H1 (cell line): ENCODE results near the gene TPP1. TPM values are rescaled to one million over a fixed set of nuclear protein-coding genes. Genes with fewer than 3 reads are reported as not detected.

Experiments used
- CTCF ChIA-PET: fragments of 300-600 bp; sonication (Branson Sonifier 250); formaldehyde crosslinking; loops from one replicate; lab custom pipeline; 2021; ENCODE audit not compliant: partially characterized antibody; lab: Charles Lee
- POLR2A ChIA-PET: fragments of 300-600 bp; sonication (Branson Sonifier 250); formaldehyde crosslinking; loops from one replicate; lab custom pipeline; 2021; ENCODE audit warnings: inconsistent platforms; ENCODE audit not compliant: partially characterized antibody; lab: Charles Lee
- DNase-seq, 2 experiments: peaks; one replicate each; pipeline versions ENCODE4 v3.0.0 to v3.0.0-alpha.2; 2010 to 2022; ENCODE audit warnings: low spot score in 2 of 2, low read depth in 1 of 2, mixed read lengths in 1 of 2
- FAIRE-seq: peaks from 2 replicates; lab custom pipeline; 2011; peaks lifted over from hg19 to GRCh38; lab: Jason Lieb, UNC
- H2AFZ ChIP-seq: 2 replicates; pipeline ENCODE4 v1.8.1; 2012; ENCODE audit warnings: low read length, inconsistent platforms
- H2AK5ac ChIP-seq: 2 replicates; pipeline ENCODE4 v1.6.1; 2013; ENCODE audit warnings: low read depth, low read length
- H2BK120ac ChIP-seq: replicated peaks from 2 replicates; pipeline ENCODE3; 2013; ENCODE audit warnings: low read depth, low read length, inconsistent platforms
- H2BK12ac ChIP-seq: 2 replicates; pipeline ENCODE4 v1.6.1; 2013; ENCODE audit warnings: low read depth, low read length
- H2BK15ac ChIP-seq: 2 replicates; pipeline ENCODE4 v1.6.1; 2013; ENCODE audit warnings: low read length
- H2BK20ac ChIP-seq: 2 replicates; pipeline ENCODE4 v1.6.1; 2013; ENCODE audit warnings: low read length
- H2BK5ac ChIP-seq: 2 replicates; pipeline ENCODE4 v1.6.1; 2013; ENCODE audit warnings: low read depth, low read length
- H3K14ac ChIP-seq: 2 replicates; pipeline ENCODE4 v1.6.1; 2013; ENCODE audit warnings: inconsistent platforms; ENCODE audit not compliant: insufficient read length
- H3K18ac ChIP-seq: 2 replicates; pipeline ENCODE4 v1.6.1; 2013; ENCODE audit warnings: low read length; ENCODE audit errors: extremely low read depth
- H3K23ac ChIP-seq: 2 replicates; pipeline ENCODE4 v1.6.1; 2013; ENCODE audit warnings: inconsistent platforms; ENCODE audit not compliant: insufficient read length
- H3K23me2 ChIP-seq: 2 replicates; pipeline ENCODE4 v1.6.1; 2013; ENCODE audit warnings: low read depth, low read length
- H3K27ac ChIP-seq: 2 replicates; pipeline ENCODE4 v1.6.1; 2011; ENCODE audit warnings: low read depth, low read length, inconsistent platforms
- H3K27me3 ChIP-seq, 4 experiments: replicated peaks in 1 of 4; 1 replicate in 1 of 4; 2 replicates in 3 of 4; pipeline versions ENCODE4 v1.6.1 to v1.8.1; 2011 to 2013; ENCODE audit warnings: low read length in 3 of 4, mild to moderate bottlenecking in 3 of 4, inconsistent platforms in 2 of 4, mixed read lengths in 2 of 4, moderate library complexity in 1 of 4; ENCODE audit not compliant: control insufficient read depth in 3 of 4, insufficient read depth in 3 of 4; ENCODE audit errors: extremely low read depth in 1 of 4
- H3K36me3 ChIP-seq, 4 experiments: 2 replicates each; pipeline versions ENCODE4 v1.6.1 to v1.8.1; 2011 to 2013; ENCODE audit warnings: mild to moderate bottlenecking in 4 of 4, low read length in 3 of 4, moderate library complexity in 2 of 4, control low read depth in 1 of 4, inconsistent platforms in 1 of 4; ENCODE audit not compliant: insufficient read depth in 4 of 4, control insufficient read depth in 2 of 4
- H3K4ac ChIP-seq: replicated peaks from 2 replicates; pipeline ENCODE3; 2013; ENCODE audit warnings: low read length, low read depth, mixed read lengths, inconsistent platforms; ENCODE audit not compliant: insufficient read length
- H3K4me1 ChIP-seq, 4 experiments: replicated peaks in 1 of 4; 1 replicate in 1 of 4; 2 replicates in 3 of 4; pipeline versions ENCODE4 v1.6.1 to v1.8.1; 2011 to 2013; ENCODE audit warnings: low read length in 3 of 4, inconsistent platforms in 2 of 4, mixed read lengths in 1 of 4; ENCODE audit not compliant: insufficient read depth in 4 of 4, control insufficient read depth in 3 of 4
- H3K4me2 ChIP-seq, 2 experiments: 2 replicates each; pipeline versions ENCODE4 v1.6.1 to v1.8.1; 2011 to 2013; ENCODE audit warnings: low read depth in 2 of 2, low read length in 2 of 2, control low read depth in 1 of 2, inconsistent platforms in 1 of 2, mild to moderate bottlenecking in 1 of 2; ENCODE audit not compliant: insufficient read depth in 1 of 2
- H3K4me3 ChIP-seq, 4 experiments: fragments of 200-600, 300-600 bp in 1 of 4; sonication (generic), shearing (Covaris generic), sonication (Bioruptor Twin) in 1 of 4; 2 replicates each; pipeline versions ENCODE4 v1.5.1 to v1.8.1; 2011 to 2016; ENCODE audit warnings: low read length in 4 of 4, low read depth in 3 of 4, control low read depth in 2 of 4, inconsistent platforms in 2 of 4, mild to moderate bottlenecking in 2 of 4, mixed read lengths in 1 of 4, moderate library complexity in 1 of 4; ENCODE audit not compliant: insufficient read depth in 2 of 4; ENCODE audit errors: extremely low read depth in 1 of 4
- H3K56ac ChIP-seq: replicated peaks from 2 replicates; pipeline ENCODE3; 2013; ENCODE audit warnings: low read depth, mild to moderate bottlenecking, mixed read lengths, low read length, inconsistent platforms; ENCODE audit not compliant: insufficient read length
- H3K79me1 ChIP-seq: 2 replicates; pipeline ENCODE4 v1.6.1; 2013; ENCODE audit warnings: low read depth, low read length, control low read depth
- H3K79me2 ChIP-seq, 2 experiments: 2 replicates each; pipeline versions ENCODE4 v1.6.1 to v1.8.1; 2012 to 2013; ENCODE audit warnings: low read length in 2 of 2, mild to moderate bottlenecking in 2 of 2, inconsistent platforms in 1 of 2; ENCODE audit not compliant: insufficient read depth in 2 of 2, control insufficient read depth in 1 of 2
- H3K9ac ChIP-seq, 4 experiments: replicated peaks in 1 of 4; 1 replicate in 1 of 4; 2 replicates in 3 of 4; pipeline versions ENCODE4 v1.6.1 to v1.8.1; 2011 to 2013; ENCODE audit warnings: low read depth in 3 of 4, low read length in 3 of 4, control low read depth in 2 of 4, mild to moderate bottlenecking in 2 of 4, moderate library complexity in 2 of 4, inconsistent platforms in 1 of 4; ENCODE audit errors: extremely low read depth in 1 of 4
- H3K9me3 ChIP-seq, 2 experiments: 2 replicates each; pipeline versions ENCODE4 v1.6.1 to v1.8.1; 2012 to 2013; ENCODE audit warnings: mild to moderate bottlenecking in 2 of 2, moderate library complexity in 2 of 2, control low read depth in 1 of 2, inconsistent platforms in 1 of 2, low read depth in 1 of 2, low read length in 1 of 2, mixed read lengths in 1 of 2; ENCODE audit not compliant: insufficient read depth in 2 of 2
- H4K20me1 ChIP-seq, 2 experiments: replicated peaks in 1 of 2; 2 replicates each; pipeline versions ENCODE3 to v1.8.1; 2011 to 2013; ENCODE audit warnings: inconsistent platforms in 2 of 2, low read length in 2 of 2, mild to moderate bottlenecking in 1 of 2; ENCODE audit not compliant: insufficient read depth in 2 of 2, control insufficient read depth in 1 of 2
- H4K5ac ChIP-seq: 2 replicates; pipeline ENCODE4 v1.6.1; 2013; ENCODE audit warnings: low read length, low read depth, mixed read lengths, inconsistent platforms; ENCODE audit not compliant: insufficient read length
- H4K8ac ChIP-seq: 2 replicates; pipeline ENCODE4 v1.8.0; 2013; ENCODE audit warnings: mild to moderate bottlenecking, moderate library complexity, low read length, inconsistent platforms; ENCODE audit not compliant: insufficient read depth; ENCODE audit errors: extremely low read depth
- H4K91ac ChIP-seq: replicated peaks from 2 replicates; pipeline ENCODE3; 2013; ENCODE audit warnings: low read length, mixed read lengths, inconsistent platforms; ENCODE audit not compliant: insufficient read length
- RAD21 ChIP-seq, 2 experiments: IDR thresholded peaks in 1 of 2; conservative IDR thresholded peaks in 1 of 2; 2 replicates each; pipeline ENCODE4 v1.6.1; 2011; ENCODE audit warnings: low read depth in 2 of 2, low read length in 2 of 2, improper control_type of control experiment in 1 of 2, inconsistent platforms in 1 of 2, mild to moderate bottlenecking in 1 of 2, moderate library complexity in 1 of 2
- SAP30 ChIP-seq: fragments of 300-600 bp; sonication (generic); IDR thresholded peaks from 2 replicates; pipeline ENCODE4 v1.7.1; 2012; ENCODE audit warnings: low read length, moderate library complexity, mild to moderate bottlenecking, inconsistent platforms; ENCODE audit not compliant: insufficient read depth, insufficient replicate concordance
- WGBS, 2 experiments: shearing (Covaris generic) in 1 of 2; methylation state at CpG; one replicate each; pipeline versions ENCODE4 v1.1.6 to v1.1.7; 2013 to 2015; ENCODE audit warnings: low lambda C conversion rate in 2 of 2, mixed read lengths in 2 of 2, inconsistent platforms in 1 of 2, low coverage in 1 of 2, missing lambda C conversion rate in 1 of 2; ENCODE audit not compliant: insufficient replicate concordance in 2 of 2, insufficient coverage in 1 of 2, insufficient read length in 1 of 2; ENCODE audit errors: extremely low coverage in 1 of 2, missing lambda C conversion rate in 1 of 2; 5-methylcytosine and 5-hydroxymethylcytosine counted together
- polyA plus RNA-seq, 7 experiments: library from polyadenylated mRNA; depleted of rRNA in 3 of 7; stranded (reverse) in 5 of 7; unstranded in 2 of 7; fragments of >200 nt in 5 of 7; fragments of 200-250 nt in 2 of 7; gene quantifications; 1 replicate in 5 of 7; 2 replicates in 1 of 7; 4 replicates in 1 of 7; pipeline versions ENCODE4 v1.2.1 to v1.2.3, GENCODE V29; 2011 to 2013; ENCODE audit warnings: missing spikeins in 2 of 7, mixed read lengths in 2 of 7
- total RNA-seq: library from RNA; stranded (reverse); fragmentation: NEBNext Ultra II Directional; extraction: Animal tissue kit (Norgen Biotek cat#: 25700); gene quantifications from 2 replicates; pipeline ENCODE4 v1.2.1, GENCODE V29; 2021
- TF ChIP-seq, protein P1 (sequence below), 3 experiments: IDR thresholded peaks; 1 replicate in 2 of 3; 2 replicates in 1 of 3; pipeline versions ENCODE4 v1.5.1 to v1.6.1; 2011; ENCODE audit warnings: low read length in 3 of 3, mild to moderate bottlenecking in 3 of 3, inconsistent platforms in 2 of 3, low read depth in 1 of 3, moderate library complexity in 1 of 3; ENCODE audit not compliant: insufficient read depth in 1 of 3; ENCODE audit errors: control extremely low read depth in 1 of 3

The TPP1 gene
- total and polyA plus RNA-seq, 2 of the 8 experiments (the other 6 are each of a cell fraction or from before 2014, with no cell fraction given): 36.1 to 77.5 TPM

DNA sequence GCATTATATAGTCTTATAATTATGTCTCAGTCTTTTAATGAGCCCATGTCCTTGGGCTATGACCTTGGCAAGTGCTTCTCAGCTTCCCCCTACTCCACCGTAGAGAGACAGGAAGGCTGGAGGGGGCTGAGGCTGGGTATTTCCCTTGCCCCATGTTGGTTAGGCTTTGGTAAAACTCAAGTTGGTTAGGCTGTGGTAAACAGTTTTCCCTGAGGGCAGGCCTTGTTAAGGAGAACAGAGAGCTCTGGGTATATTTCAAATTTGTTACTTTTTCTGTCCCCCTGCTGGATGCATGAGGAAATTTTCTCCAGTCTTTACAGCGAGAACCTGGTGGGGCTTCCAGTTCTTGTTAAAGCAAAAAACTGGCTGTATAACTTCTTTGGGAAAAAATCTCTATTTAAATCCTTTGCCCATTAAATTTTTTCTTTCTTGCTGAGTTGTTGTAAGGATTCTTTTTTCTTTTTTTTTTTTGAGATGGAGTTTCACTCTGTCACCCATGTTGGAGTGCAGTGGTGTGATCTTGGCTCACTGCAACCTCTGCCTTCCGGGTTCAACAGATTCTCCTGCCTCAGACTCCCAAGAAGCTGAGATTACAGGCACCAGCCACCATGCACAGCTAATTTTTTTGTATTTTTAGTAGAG lies 48.6 kb upstream of the TPP1 start:
- H4K5ac ChIP-seq: no peak overlapping the region
- TF ChIP-seq RAD21 (IDR thresholded peaks at IDR 0.05 in 1 of 2, conservative IDR thresholded peaks at IDR 0.05 in 1 of 2; ENCODE audit: low read depth in 2 of 2, low read length in 2 of 2) (peak; percentile 39 to 50), SAP30 (no peak)
- TF ChIP-seq, protein P1, sequence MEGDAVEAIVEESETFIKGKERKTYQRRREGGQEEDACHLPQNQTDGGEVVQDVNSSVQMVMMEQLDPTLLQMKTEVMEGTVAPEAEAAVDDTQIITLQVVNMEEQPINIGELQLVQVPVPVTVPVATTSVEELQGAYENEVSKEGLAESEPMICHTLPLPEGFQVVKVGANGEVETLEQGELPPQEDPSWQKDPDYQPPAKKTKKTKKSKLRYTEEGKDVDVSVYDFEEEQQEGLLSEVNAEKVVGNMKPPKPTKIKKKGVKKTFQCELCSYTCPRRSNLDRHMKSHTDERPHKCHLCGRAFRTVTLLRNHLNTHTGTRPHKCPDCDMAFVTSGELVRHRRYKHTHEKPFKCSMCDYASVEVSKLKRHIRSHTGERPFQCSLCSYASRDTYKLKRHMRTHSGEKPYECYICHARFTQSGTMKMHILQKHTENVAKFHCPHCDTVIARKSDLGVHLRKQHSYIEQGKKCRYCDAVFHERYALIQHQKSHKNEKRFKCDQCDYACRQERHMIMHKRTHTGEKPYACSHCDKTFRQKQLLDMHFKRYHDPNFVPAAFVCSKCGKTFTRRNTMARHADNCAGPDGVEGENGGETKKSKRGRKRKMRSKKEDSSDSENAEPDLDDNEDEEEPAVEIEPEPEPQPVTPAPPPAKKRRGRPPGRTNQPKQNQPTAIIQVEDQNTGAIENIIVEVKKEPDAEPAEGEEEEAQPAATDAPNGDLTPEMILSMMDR (IDR thresholded peaks at IDR 0.05; ENCODE audit: control extremely low read depth in 1 of 3, insufficient read depth in 1 of 3, low read depth in 1 of 3, low read length in 3 of 3): peak in 2 of 3 experiments; percentile 50 to 65; a peak in 2 of 4 replicates
- TF ChIP-seq, all 59 proteins: peak for 2
- H2AFZ ChIP-seq: peak overlapping the region; percentile 95
- H3K79me1 ChIP-seq: no peaks in the 10 kb centered on the region
- H3K23ac ChIP-seq: no peak overlapping the region
- H2BK12ac ChIP-seq: peak overlapping the region; percentile 80; the same call in 1 of the 2 replicates
- no peaks in the 10 kb centered on the region for H3K9me3 ChIP-seq
- no peak overlapping the region for H3K4me3 ChIP-seq
- H3K27me3 ChIP-seq: 0 out of 7 replicates have a peak, but pooled peaks cover 0 to 3% (median 0%) of the 10 kb centered on the region in 4 experiments
- 0 out of 2 replicates have a peak overlapping the region, but pooled peaks have one; percentile 88 for H2BK15ac ChIP-seq
- peak overlapping the region; percentile 72 for H4K91ac ChIP-seq
- no peak overlapping the region for H3K4ac ChIP-seq
- 59% methylated on average over 3 of the region's 3 CpGs; no CpG with 5 or more reads in 1 of the 2 experiments for WGBS, 2 experiments
- H3K79me2 ChIP-seq: no peaks in the 10 kb centered on the region
- H2BK5ac ChIP-seq: no peak overlapping the region
- FAIRE-seq: peak; percentile 81
- POLR2A ChIA-PET: interaction anchor here (0.6 to 1.7 kb wide), 8 partner anchors 9 to 232 kb away, joined by 3 to 7 read pairs (median 3); partner anchors contain the start of genes ILK, RRP8 and TAF10
- no peak overlapping the region for H2BK120ac ChIP-seq
- H3K14ac ChIP-seq: no peak overlapping the region
- no peaks in the 10 kb centered on the region for H3K36me3 ChIP-seq
- H2AK5ac ChIP-seq: no peak overlapping the region
- no peaks in the 10 kb centered on the region; the same call in 1 of the 2 replicates for H3K23me2 ChIP-seq
- no peak overlapping the region for H3K9ac ChIP-seq
- CTCF ChIA-PET: interaction anchor here (0.7 to 3.8 kb wide), 26 partner anchors 9 to 289 kb away, joined by 3 to 36 read pairs (median 5); partner anchors contain the start of genes DCHS1, DNHD1, TAF10 and TPP1
- H4K20me1 ChIP-seq: no peaks in the 10 kb centered on the region
- no peaks in the 10 kb centered on the region for H3K4me1 ChIP-seq
- H3K27ac ChIP-seq: no peak overlapping the region
- peak overlapping the region; percentile 48; the same call in 1 of the 2 replicates for H4K8ac ChIP-seq
- no peak overlapping the region for H3K4me2 ChIP-seq
- H3K18ac ChIP-seq: no peak overlapping the region
- H2BK20ac ChIP-seq: no peak overlapping the region
- H3K56ac ChIP-seq: no peak overlapping the region
- DNase-seq: no peak
